Prostate gland (tissue), 2 donors: ENCODE measurements around the gene GP2. TPM values are rescaled to one million over a fixed set of nuclear protein-coding genes. Genes with fewer than 3 reads are reported as not detected.

ENCODE experiments used
- DNase-seq: peaks from one replicate; pipeline ENCODE4 v3.0.0-alpha.2; 2019; ENCODE audit warnings: low spot score
- H3K27ac ChIP-seq, 2 donors: fragments of 200-600 bp; sonication (generic); 2 replicates each; pipeline ENCODE4 v1.5.1; 2017 to 2019
- H3K27me3 ChIP-seq: fragments of 200-600 bp; sonication (generic); replicated peaks from 2 replicates; pipeline ENCODE4 v1.5.1; 2019; ENCODE audit not compliant: insufficient read depth
- H3K36me3 ChIP-seq, 2 donors: fragments of 200-600 bp; sonication (generic); 1 replicate in 1 of 2; 2 replicates in 1 of 2; pipeline versions ENCODE4 v1.5.1 to v1.8.1; 2017 to 2019
- H3K4me1 ChIP-seq: fragments of 200-600 bp; sonication (generic); replicated peaks from 2 replicates; pipeline ENCODE4 v1.5.1; 2019
- H3K4me3 ChIP-seq, 2 donors: fragments of 200-600 bp; sonication (generic); 2 replicates each; pipeline ENCODE4 v1.5.1; 2017 to 2019
- H3K9me3 ChIP-seq: fragments of 200-600 bp; sonication (generic); 2 replicates; pipeline ENCODE4 v1.5.1; 2017
- POLR2A ChIP-seq: fragments of 450-650 bp; IDR thresholded peaks from one replicate; pipeline ENCODE4 v1.6.1; 2016; ENCODE audit warnings: antibody characterized with exemption, mild to moderate bottlenecking
- POLR2AphosphoS5 ChIP-seq: sonication (generic); formaldehyde crosslinking; IDR thresholded peaks from one replicate; pipeline ENCODE4 v1.6.1; 2017; ENCODE audit warnings: antibody characterized with exemption
- WGBS: methylation state at CpG from one replicate; pipeline ENCODE4 v1.1.5; 2018; 5-methylcytosine and 5-hydroxymethylcytosine counted together
- intact Hi-C: fragments of 100-400 bp; cut with DNase I; formaldehyde crosslinking; loops from one replicate; pipeline ENCODE4 v1.14.2; 2022
- total RNA-seq, 2 donors: library from RNA; depleted of rRNA; stranded (reverse); fragments of >200 nt; gene quantifications; one replicate each; pipeline ENCODE4 v1.1.0, GENCODE V29; 2016
- TF ChIP-seq, protein P1 (sequence below), 4 experiments: fragments of 200-600 bp in 2 of 4; fragments of 450-650 bp in 2 of 4; sonication (generic) in 2 of 4; IDR thresholded peaks; 1 replicate in 3 of 4; 2 replicates in 1 of 4; pipeline ENCODE4 v1.5.1; 2016 to 2019; ENCODE audit warnings: antibody characterized with exemption in 4 of 4, mild to moderate bottlenecking in 2 of 4, moderate library complexity in 2 of 4

Gene GP2
- total RNA-seq, 2 donors from 2014 or later, result 29.8 to 971 TPM

DNA sequence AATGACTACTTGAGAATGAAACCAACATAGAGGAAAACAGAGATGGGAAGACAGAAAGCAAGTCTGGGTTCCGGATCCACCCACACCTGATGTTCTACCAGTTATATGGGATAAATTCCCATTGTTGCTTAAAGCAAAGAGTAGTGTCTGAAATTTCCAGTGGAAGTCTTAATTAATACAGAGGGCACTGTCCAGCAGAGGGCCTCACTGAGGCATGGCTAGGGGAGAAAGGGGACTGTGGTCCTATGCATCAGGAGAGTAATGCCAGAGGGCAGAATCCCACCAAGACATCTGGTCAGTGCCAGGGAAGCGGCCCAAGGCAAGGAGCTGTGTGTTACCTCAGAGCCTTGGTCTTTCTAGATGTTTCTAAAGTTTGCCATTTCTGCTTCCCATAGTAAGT is 32.7 kb upstream of the GP2 start:
- H3K4me3 ChIP-seq, result no peak overlapping the region
- no peak for TF ChIP-seq POLR2AphosphoS5
- TF ChIP-seq, protein P1, sequence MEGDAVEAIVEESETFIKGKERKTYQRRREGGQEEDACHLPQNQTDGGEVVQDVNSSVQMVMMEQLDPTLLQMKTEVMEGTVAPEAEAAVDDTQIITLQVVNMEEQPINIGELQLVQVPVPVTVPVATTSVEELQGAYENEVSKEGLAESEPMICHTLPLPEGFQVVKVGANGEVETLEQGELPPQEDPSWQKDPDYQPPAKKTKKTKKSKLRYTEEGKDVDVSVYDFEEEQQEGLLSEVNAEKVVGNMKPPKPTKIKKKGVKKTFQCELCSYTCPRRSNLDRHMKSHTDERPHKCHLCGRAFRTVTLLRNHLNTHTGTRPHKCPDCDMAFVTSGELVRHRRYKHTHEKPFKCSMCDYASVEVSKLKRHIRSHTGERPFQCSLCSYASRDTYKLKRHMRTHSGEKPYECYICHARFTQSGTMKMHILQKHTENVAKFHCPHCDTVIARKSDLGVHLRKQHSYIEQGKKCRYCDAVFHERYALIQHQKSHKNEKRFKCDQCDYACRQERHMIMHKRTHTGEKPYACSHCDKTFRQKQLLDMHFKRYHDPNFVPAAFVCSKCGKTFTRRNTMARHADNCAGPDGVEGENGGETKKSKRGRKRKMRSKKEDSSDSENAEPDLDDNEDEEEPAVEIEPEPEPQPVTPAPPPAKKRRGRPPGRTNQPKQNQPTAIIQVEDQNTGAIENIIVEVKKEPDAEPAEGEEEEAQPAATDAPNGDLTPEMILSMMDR (IDR thresholded peaks at IDR 0.05), result no peak
- TF ChIP-seq POLR2A, result no peak
- no peaks in the 10 kb centered on the region for H3K9me3 ChIP-seq
- H3K27ac ChIP-seq, result no peak overlapping the region
- no peaks in the 10 kb centered on the region for H3K27me3 ChIP-seq
- H3K4me1 ChIP-seq, result no peaks in the 10 kb centered on the region
- no peak for DNase-seq
- WGBS, result 60% methylated on average over 2 of the region's 2 CpGs
- intact Hi-C loops, result no loop called here
- no peaks in the 10 kb centered on the region for H3K36me3 ChIP-seq

GRCh38 chr16:20355114-20355782 is 27.9 kb upstream of the GP2 start:
- no peaks in the 10 kb centered on the region for H3K27me3 ChIP-seq
- H3K4me1 ChIP-seq, result no peaks in the 10 kb centered on the region
- whole genome bisulfite sequencing, result 76% methylated on average over 7 of the region's 7 CpGs
- no peak overlapping the region for H3K27ac ChIP-seq
- intact Hi-C loops, result no loop called here
- H3K36me3 ChIP-seq, result no peaks in the 10 kb centered on the region
- no peak overlapping the region for H3K4me3 ChIP-seq
- H3K9me3 ChIP-seq, result no peaks in the 10 kb centered on the region
- TF ChIP-seq, protein P1 (IDR thresholded peaks at IDR 0.05), result no peak
- TF ChIP-seq POLR2AphosphoS5 (no peak), POLR2A (no peak)
- no peak for DNase-seq

DNA sequence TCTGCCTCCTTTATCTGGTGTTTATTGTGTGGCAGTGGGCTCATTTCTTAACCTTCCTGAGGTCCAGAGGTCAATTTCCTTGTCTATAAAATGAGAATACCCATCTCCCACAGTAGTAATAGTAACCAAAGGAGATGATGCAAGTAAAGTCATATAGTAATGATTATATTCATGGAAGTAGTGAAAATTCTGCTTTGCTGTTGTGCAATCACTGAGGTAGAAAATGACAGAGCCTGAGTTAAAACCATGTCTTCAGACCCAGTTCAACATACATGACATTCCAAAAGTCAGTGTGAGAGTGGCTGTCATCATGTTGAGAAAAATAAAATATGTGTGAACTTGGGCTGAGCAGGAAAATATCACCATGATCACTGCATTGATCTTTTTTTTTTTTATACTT is 26.1 kb upstream of the GP2 start:
- no peaks in the 10 kb centered on the region for H3K36me3 ChIP-seq
- H3K27ac ChIP-seq, result no peak overlapping the region
- DNase-seq, result no peak
- intact Hi-C loops, result no loop called here
- no peaks in the 10 kb centered on the region for H3K9me3 ChIP-seq
- no peak overlapping the region for H3K4me3 ChIP-seq
- no peak for TF ChIP-seq POLR2A
- TF ChIP-seq POLR2AphosphoS5, result no peak
- TF ChIP-seq, protein P1 (IDR thresholded peaks at IDR 0.05), result no peak
- H3K4me1 ChIP-seq, result no peaks in the 10 kb centered on the region
- no peaks in the 10 kb centered on the region for H3K27me3 ChIP-seq

DNA sequence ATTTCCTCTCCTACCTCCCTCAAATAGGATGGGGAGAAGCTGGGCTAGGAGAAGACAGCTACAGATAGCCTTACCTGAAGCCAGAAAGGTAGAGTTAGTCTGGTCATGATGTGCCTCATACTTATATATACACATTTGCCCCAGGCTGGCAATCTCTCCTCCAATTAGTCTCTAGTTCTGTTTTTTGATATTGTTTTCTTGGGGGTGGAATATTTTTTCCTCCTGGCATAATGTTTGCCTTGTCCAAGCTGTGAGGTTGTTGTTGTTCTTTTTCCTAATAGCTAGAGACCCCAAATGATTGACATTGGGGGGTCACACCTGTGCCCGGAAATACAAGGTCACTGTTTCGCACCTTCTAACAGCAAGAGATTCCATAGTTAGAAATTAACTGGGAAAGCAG is 25.3 kb upstream of the GP2 start, which contains the start of gene UMOD:
UMOD (minus strand) TSS at position 101 of the 400 bp plus-strand sequence. CDS start 1,978 bp downstream, outside the sequence.
- Histone ChIP-seq H3K36me3 (no peaks in the 10 kb centered on the region), H3K27me3 (no peaks in the 10 kb centered on the region), H3K4me3 (no peak within 1 kb of the TSS), H3K27ac (no peak within 1 kb of the TSS), H3K4me1 (no peaks in the 10 kb centered on the region), H3K9me3 (no peaks in the 10 kb centered on the region)
- no peak for DNase-seq
- WGBS, result 58% methylated on average over 2 of the region's 2 CpGs
- intact Hi-C loops, result no loop called here
- TF ChIP-seq POLR2A (no peak), POLR2AphosphoS5 (no peak)
- TF ChIP-seq, protein P1 (IDR thresholded peaks at IDR 0.05), result no peak

- H3K27ac ChIP-seq, result no peak overlapping the region
- DNase-seq, result no peak
- no peaks in the 10 kb centered on the region for H3K36me3 ChIP-seq
- no peak overlapping the region for H3K4me3 ChIP-seq
- 77% methylated on average over 6 of the region's 6 CpGs for WGBS
- H3K27me3 ChIP-seq, result no peaks in the 10 kb centered on the region
- H3K9me3 ChIP-seq, result no peaks in the 10 kb centered on the region
- intact Hi-C loops, result no loop called here
- TF ChIP-seq POLR2AphosphoS5 (no peak), POLR2A (no peak)
- TF ChIP-seq, protein P1 (IDR thresholded peaks at IDR 0.05), result no peak
- H3K4me1 ChIP-seq, result no peaks in the 10 kb centered on the region
Measured at GRCh38 chr16:20349615-20350014, 22.3 kb upstream of the GP2 start.
